AG08396 (cell line): ENCODE data around the gene CNPY3.
A peak's percentile ranks its signal among the peaks of the same experiment; 100 is the strongest.

Experiments
- DNase-seq: peaks from one replicate; pipeline ENCODE4 v3.0.0; 2012; ENCODE audit warnings: low spot score, mixed read lengths

Gene CNPY3

DNA sequence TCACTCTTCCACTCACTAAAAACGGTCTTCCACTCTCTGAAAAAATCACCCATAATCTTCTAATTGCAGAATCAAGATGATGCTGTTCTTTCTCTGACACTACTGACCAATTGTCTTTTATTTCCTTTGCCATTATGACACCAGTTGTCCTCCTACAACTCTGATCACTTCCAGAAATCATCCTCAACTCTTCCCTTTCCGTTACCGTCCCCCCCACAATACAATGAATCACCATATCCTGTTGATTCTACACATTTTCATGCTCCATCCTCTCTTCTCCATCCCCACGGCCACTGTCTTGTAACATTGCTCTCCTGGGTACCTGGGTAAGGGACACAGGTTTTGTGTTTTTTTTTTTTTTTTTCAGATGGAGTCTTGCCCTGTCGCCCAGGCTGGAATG is 52.6 kb downstream of the CNPY3 start:
- no peak for DNase-seq

DNA sequence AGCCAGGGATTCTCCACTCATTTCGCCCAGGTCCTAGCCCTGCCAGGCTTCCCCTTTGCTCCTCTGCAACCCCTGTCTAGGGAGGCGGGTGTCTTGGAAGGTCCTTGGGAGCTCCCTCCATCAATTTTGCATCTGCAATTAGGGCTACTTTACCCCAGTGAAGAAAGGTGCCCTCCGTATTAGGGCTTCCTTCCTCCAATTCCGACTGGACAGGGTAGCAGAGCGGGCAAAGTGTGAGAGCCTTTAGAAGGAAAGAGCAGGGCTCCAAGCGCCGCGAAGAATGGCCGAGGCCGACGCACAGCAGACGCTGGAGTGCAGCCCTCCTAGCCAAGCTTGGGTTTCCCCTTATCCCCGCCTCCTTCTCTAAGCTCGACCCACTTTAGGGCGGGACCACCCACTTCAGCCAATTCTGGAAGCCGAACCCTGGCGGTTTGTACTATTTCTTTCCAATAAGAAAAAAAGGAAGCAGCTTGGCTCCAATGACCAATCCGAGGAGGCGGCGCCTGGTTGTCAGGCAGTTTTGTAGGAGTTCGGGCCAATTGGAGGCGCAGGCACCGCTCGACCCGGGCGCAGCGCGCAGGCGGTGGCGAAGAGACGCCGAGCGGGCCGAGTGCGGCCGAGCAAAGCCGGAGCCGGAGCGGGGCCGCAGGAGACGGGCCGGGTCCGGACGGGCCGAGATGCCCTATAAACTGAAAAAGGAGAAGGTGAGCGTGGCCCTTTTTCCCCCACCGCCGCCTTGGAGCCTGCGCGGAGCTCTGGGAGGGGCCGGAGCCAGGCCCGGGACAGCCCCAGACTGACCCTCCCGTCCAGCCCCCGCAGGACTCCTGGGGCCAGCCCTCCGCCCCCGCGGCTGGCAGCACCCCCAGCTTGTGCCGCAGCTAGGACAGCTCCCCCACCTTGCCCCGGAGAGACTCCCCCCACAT is 55.0 kb downstream of the CNPY3 start, which contains the start of gene PPP2R5D:
Gene PPP2R5D, plus strand, starts transcription at position 570 of the 923 bp plus-strand sequence. Its CDS starts 108 bp downstream, at position 678.
- peak; percentile 98 for DNase-seq

DNA sequence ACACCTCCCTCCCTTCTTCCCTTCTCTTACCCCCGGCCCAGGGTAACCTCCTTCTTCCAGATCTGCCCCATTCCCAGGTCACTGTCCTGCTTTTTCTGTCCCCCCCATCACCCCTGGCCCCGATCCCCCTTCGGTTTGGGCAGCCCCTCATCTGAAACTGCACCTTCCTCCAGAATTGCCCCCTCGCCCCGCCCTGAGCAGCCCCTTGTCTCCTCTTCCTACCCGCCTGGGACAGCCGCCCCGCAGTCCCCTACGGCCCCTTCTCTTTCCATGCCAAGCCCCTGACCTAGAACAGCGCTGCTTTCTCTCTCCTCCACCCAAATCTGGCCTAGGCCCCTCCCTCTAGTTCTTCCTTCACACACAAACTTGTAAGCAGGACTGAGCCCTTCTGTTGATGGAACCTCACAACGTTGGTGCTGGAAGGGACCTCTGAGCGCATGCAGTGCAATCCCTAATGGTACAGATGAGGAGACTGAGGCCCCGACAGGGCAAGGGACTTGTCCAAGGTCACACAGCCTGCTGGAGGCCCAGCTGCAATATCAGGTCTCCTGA is 55.7 kb downstream of the CNPY3 start:
- peak; percentile 21 for DNase-seq

DNA sequence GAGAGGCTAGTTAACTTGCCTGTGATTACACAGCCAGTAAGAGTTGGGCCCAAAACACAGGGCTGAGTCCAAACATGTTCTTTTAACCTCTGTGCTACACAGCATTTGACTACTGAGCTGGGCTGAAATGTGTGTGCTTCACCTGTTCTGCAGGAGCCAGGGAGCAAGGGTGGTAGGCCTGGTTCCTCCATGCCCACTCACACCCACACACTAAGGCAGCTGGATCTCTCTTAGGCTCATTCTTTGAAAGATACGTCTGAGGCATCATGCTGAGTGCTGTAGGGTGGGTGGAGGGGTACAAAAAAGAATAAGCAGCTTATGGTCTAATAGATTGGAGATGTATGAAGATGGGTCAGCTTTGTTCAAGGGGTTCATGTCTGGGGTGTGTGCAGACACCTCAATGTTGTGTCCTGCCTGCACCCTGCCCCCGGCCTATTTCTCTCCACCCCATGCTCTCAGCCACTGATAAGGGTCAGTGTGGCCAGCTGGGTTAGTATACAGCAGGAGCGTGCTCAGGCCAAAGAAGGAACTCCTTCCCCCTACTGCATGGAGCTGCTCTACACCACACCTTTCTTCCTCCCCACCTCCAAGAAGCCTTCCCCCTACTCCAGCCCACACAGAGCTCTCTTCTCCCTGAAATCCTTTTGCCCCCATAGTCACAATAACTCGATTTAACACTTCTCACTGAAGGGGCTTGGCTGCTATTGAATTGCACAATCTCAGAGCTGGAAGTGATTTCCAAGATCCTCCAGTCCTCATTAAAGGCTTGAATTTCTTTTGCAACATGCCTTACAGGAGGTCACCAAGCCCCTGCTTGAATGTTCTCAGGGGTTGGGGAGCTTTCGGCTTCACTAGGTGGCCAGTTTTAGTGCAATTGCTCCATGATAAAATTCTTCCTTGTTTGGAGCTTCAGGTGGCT is 58.5 kb downstream of the CNPY3 start:
- DNase-seq: no peak

DNA sequence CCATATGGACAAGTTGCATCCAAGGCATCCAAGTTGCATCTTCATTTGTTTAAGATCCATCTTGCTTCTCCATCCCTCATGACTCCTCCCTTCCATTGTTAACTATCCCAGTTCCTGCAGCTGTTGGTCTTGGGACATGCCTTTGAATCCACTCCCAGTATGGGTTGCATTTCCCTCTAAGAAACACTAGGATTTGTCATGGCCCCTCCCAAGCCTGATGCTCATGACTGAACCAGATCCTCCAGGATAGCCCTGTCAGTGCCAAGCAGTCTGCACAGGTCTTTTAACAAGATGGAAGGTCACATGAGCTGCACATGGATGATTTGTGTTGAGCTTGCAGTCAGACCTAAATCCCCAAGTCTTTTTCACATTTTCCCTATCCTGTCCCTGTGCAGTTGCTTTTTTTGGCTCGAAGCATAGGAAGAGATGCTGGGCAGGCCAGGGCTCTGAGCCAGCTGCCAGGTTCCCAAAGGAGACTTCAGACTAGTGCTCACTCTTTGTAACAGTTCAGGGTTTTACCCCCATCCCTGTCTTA is 59.3 kb downstream of the CNPY3 start:
- DNase-seq: peak; percentile 30
